Heart right ventricle (tissue), 16 donors: ENCODE data around the gene CHMP3. TPM values are rescaled to one million over a fixed set of nuclear protein-coding genes. Genes with fewer than 3 reads are reported as not detected.
"Not testable (repeated sequence)": the region's sequence is repeated elsewhere in the genome, so short reads cannot be mapped to it uniquely, and the experiment has no call there.

Experiments used
- ATAC-seq, 8 donors: fragments of 200-7000 bp; cut with Tn5 transposase; one replicate each; pipeline ENCODE4 v1.9.1; 2020; ENCODE audit warnings: mild to moderate bottlenecking in 8 of 8, moderate library complexity in 8 of 8, moderate number of reproducible peaks in 1 of 8
- DNase-seq, 2 donors: peaks; one replicate each; pipeline ENCODE4 v3.0.0-alpha.2; 2020
- H3K27ac ChIP-seq, 10 donors: fragments of 200-600 bp; sonication (generic) in 2 of 10; one replicate each; pipeline versions ENCODE4 v1.5.0 to v1.8.0; 2020 to 2022; ENCODE audit warnings: mild to moderate bottlenecking in 3 of 10
- H3K27me3 ChIP-seq, 7 donors: fragments of 200-600 bp; one replicate each; pipeline ENCODE4 v1.8.0; 2021 to 2022; ENCODE audit warnings: mild to moderate bottlenecking in 2 of 7
- H3K36me3 ChIP-seq, 9 donors: fragments of 200-600 bp; sonication (generic) in 1 of 9; one replicate each; pipeline versions ENCODE4 v1.5.0 to v1.8.0; 2020 to 2022; ENCODE audit warnings: mild to moderate bottlenecking in 2 of 9
- H3K4me1 ChIP-seq, 9 donors: fragments of 200-600 bp; sonication (generic) in 1 of 9; one replicate each; pipeline versions ENCODE4 v1.5.0 to v1.8.0; 2020 to 2022; ENCODE audit warnings: mild to moderate bottlenecking in 4 of 9
- H3K4me3 ChIP-seq, 10 donors: fragments of 200-600 bp; sonication (generic) in 2 of 10; one replicate each; pipeline versions ENCODE4 v1.5.0 to v1.8.0; 2020 to 2022; ENCODE audit warnings: mild to moderate bottlenecking in 7 of 10, moderate library complexity in 2 of 10
- H3K9me3 ChIP-seq, 11 donors: fragments of 200-600 bp in 10 of 11; sonication (generic) in 2 of 11; one replicate each; pipeline versions ENCODE4 v1.5.0 to v1.8.0; 2013 to 2022; ENCODE audit warnings: mild to moderate bottlenecking in 2 of 11, control low read depth in 1 of 11, moderate library complexity in 1 of 11
- CTCF ChIP-seq, 9 donors: fragments of 200-600 bp; sonication (generic) in 2 of 9; IDR thresholded peaks; one replicate each; pipeline versions ENCODE4 v1.5.0 to v1.8.0; 2021 to 2022; ENCODE audit warnings: antibody characterized with exemption in 9 of 9, mild to moderate bottlenecking in 5 of 9, moderate library complexity in 1 of 9
- WGBS, 2 donors: extraction: QIAGEN DNeasy Blood & Tissue Kit; methylation state at CpG; one replicate each; pipeline ENCODE4 v1.1.7; 2013; ENCODE audit warnings: inconsistent platforms in 1 of 2; 5-methylcytosine and 5-hydroxymethylcytosine counted together
- intact Hi-C, 10 donors: fragments of 100-400 bp; cut with DNase I; formaldehyde crosslinking; loops; one replicate each; pipeline versions ENCODE4 v1.11.1 to v1.14.2; 2022
- polyA plus RNA-seq, 2 donors: library from polyadenylated mRNA; stranded (reverse); fragments of 200-250 nt; gene quantifications; one replicate each; pipeline ENCODE4 v1.2.3, GENCODE V29; 2013
- total RNA-seq, 10 donors: library from RNA; stranded (reverse); fragmentation: NEBNext Ultra II Directional in 3 of 10; extraction: Animal tissue kit (Norgen Biotek cat#: 25700) in 3 of 10; gene quantifications; one replicate each; pipeline versions ENCODE4 v1.2.1 to v1.2.4, GENCODE V29; 2021 to 2023
- donor health status: Arrhythmogenic right ventricular cardiomyopathy.
- donor health status: ischemic (EF 13 %, LVEDD 7.1; RV severe dilation, severe dysfunction).
- donor health status: healthy with polysubstance abuse.
- donor health status: DM: no; HTN: yes; CAD: no.
- donor health status: DM: no; HTN: no; CAD: no.
- donor health status: ischemic (EF 25% LVEDD 6.9; RV normal size, moderate dysfunction).
- donor health status: ischemic (EF 25% LVEDD 5.7; RV mildly dilated, moderate dysfunction).
- donor health status: healthy.
- donor health status: DM: yes; HTN: yes; CAD: no.
- donor health status: Ischemic cardiomyopathy.
- donor health status: ischemic (EF 35%, LVEDD 5.7; RV mildly dilated, moderate dysfunction).
- donor health status: nonischemic (EF 11% LVEDD 7.7; RV severe dilation, severe dysfunction).
- donor health status: DM: yes; HTN: yes; CAD: no.
- donor health status: PGD.
- donor health status: ischemic (EF 29% LVEDD 5.4; RV normal size, mild dysfunction).
- donor health status: nonischemic (EF 23%, LVEDD 6.1; RV moderate dilation, normal function).

CHMP3 gene
- total and polyA plus RNA-seq, 12 donors = 31.3 to 180 (median 158) TPM

- Histone ChIP-seq H3K9me3 (peaks cover 0 to 37% (median 0%) of the 10 kb centered on the region in 11 donors), H3K4me1 (peaks cover 0 to 38% (median 30%) of the 10 kb centered on the region in 9 donors), H3K36me3 (peaks cover 0 to 23% (median 0%) of the 10 kb centered on the region in 9 donors)
- intact Hi-C loops = loop anchor here in 1 of 10 donors (10.0 kb wide), 1 partner anchor 49 kb away; no protein-coding TSS in a partner anchor
- not testable (repeated sequence) for ATAC-seq, H3K27ac ChIP-seq, H3K4me3 ChIP-seq, DNase-seq, H3K27me3 ChIP-seq
- WGBS, 2 donors = 96 to 97% methylated on average over 39 to 48 of the region's 49 CpGs
Measured at GRCh38 chr2:86545296-86545924, 17.8 kb downstream of the CHMP3 start.

GRCh38 chr2:86544278-86545099, 18.8 kb downstream of the CHMP3 start:
- DNase-seq, ATAC-seq, H3K4me3 ChIP-seq, H3K27me3 ChIP-seq: not testable (repeated sequence)
- peaks cover 0 to 29% (median 0%) of the 10 kb centered on the region in 11 donors for H3K9me3 ChIP-seq
- H3K27ac ChIP-seq = peak overlapping the region in 2 of 10 donors; percentile 23 to 34
- H3K36me3 ChIP-seq = peaks cover 0 to 15% (median 0%) of the 10 kb centered on the region in 9 donors
- peaks cover 0 to 43% (median 30%) of the 10 kb centered on the region in 9 donors for H3K4me1 ChIP-seq
- intact Hi-C loops = loop anchor here in 1 of 10 donors (10.0 kb wide), 1 partner anchor 50 kb away; no protein-coding TSS in a partner anchor
- WGBS, 2 donors = 91 to 93% methylated on average over 22 to 23 of the region's 32 CpGs

GRCh38 chr2:86543793-86544192, 19.4 kb downstream of the CHMP3 start:
- TF ChIP-seq CTCF (IDR thresholded peaks at IDR 0.05) = no peak
- Histone ChIP-seq H3K27ac (peak overlapping the region in 3 of 10 donors; percentile 22 to 34 (median 23)), H3K36me3 (peaks cover 0 to 8% (median 0%) of the 10 kb centered on the region in 9 donors), H3K4me1 (peaks cover 0 to 43% (median 30%) of the 10 kb centered on the region in 9 donors), H3K4me3 (no peak overlapping the region), H3K27me3 (no peaks in the 10 kb centered on the region), H3K9me3 (peaks cover 0 to 26% (median 0%) of the 10 kb centered on the region in 11 donors)
- WGBS, 2 donors = 69 to 76% methylated on average over 2 of the region's 2 CpGs
- DNase-seq (no peak), ATAC-seq (no peak)
- intact Hi-C loops = loop anchor here in 1 of 10 donors (10.0 kb wide), 1 partner anchor 51 kb away; no protein-coding TSS in a partner anchor

- intact Hi-C loops = loop anchor here in 1 of 10 donors (10.0 kb wide), 1 partner anchor 51 kb away; no protein-coding TSS in a partner anchor
- no peaks in the 10 kb centered on the region for H3K27me3 ChIP-seq
- H3K9me3 ChIP-seq = peaks cover 0 to 21% (median 0%) of the 10 kb centered on the region in 11 donors
- H3K4me1 ChIP-seq = peaks cover 0 to 43% (median 30%) of the 10 kb centered on the region in 9 donors
- WGBS, 2 donors = 46 to 63% methylated on average over 2 of the region's 2 CpGs
- DNase-seq = no peak
- peaks cover 0 to 7% (median 0%) of the 10 kb centered on the region in 9 donors for H3K36me3 ChIP-seq
- H3K27ac ChIP-seq = peak overlapping the region in 2 of 10 donors; percentile 23 to 34
- H3K4me3 ChIP-seq = no peak overlapping the region
- peak in 1 of 8 donors; percentile 39 for ATAC-seq
- TF ChIP-seq CTCF (IDR thresholded peaks at IDR 0.05) = no peak
Measured at GRCh38 chr2:86543335-86543734, 19.9 kb downstream of the CHMP3 start.

- intact Hi-C loops = loop anchor here in 1 of 10 donors (10.0 kb wide), 1 partner anchor 52 kb away; no protein-coding TSS in a partner anchor
- DNase-seq (no peak), ATAC-seq (no peak)
- Histone ChIP-seq H3K27ac (no peak overlapping the region), H3K36me3 (peaks cover 0 to 7% (median 0%) of the 10 kb centered on the region in 9 donors), H3K4me1 (peaks cover 0 to 43% (median 30%) of the 10 kb centered on the region in 9 donors), H3K27me3 (no peaks in the 10 kb centered on the region), H3K4me3 (no peak overlapping the region), H3K9me3 (peaks cover 0 to 18% (median 0%) of the 10 kb centered on the region in 11 donors)
- 58 to 76% methylated on average over 1 of the region's 1 CpG for WGBS, 2 donors
- no peak for TF ChIP-seq CTCF (IDR thresholded peaks at IDR 0.05)
Measured at GRCh38 chr2:86542814-86543213, 20.4 kb downstream of the CHMP3 start.
